Ectodermal cell (in vitro differentiated cells): ENCODE measurements around the gene EEF1AKMT2. TPM values are rescaled to one million over a fixed set of nuclear protein-coding genes. Genes with fewer than 3 reads are reported as not detected.
"Not testable (repeated sequence)": the region's sequence is repeated elsewhere in the genome, so short reads cannot be mapped to it uniquely, and the experiment has no call there.

Source experiments
- H3K27ac ChIP-seq: 2 replicates; pipeline ENCODE4 v1.7.0; 2013; ENCODE audit warnings: mild to moderate bottlenecking, low read depth, low read length; ENCODE audit not compliant: insufficient read depth, poor library complexity, severe bottlenecking
- H3K27me3 ChIP-seq: 2 replicates; pipeline ENCODE4 v1.7.0; 2013; ENCODE audit warnings: mild to moderate bottlenecking, low read length; ENCODE audit not compliant: insufficient read depth, control insufficient read depth, poor library complexity, severe bottlenecking
- H3K36me3 ChIP-seq: one replicate; pipeline ENCODE4 v1.7.0; 2013; ENCODE audit warnings: low read length; ENCODE audit not compliant: control insufficient read depth, insufficient read depth
- H3K4me1 ChIP-seq: one replicate; pipeline ENCODE4 v1.7.0; 2013; ENCODE audit warnings: low read length; ENCODE audit not compliant: control insufficient read depth, insufficient read depth
- H3K4me3 ChIP-seq: 2 replicates; pipeline ENCODE4 v1.7.0; 2013; ENCODE audit warnings: low read depth, low read length, control low read depth; ENCODE audit not compliant: insufficient read depth
- H3K9me3 ChIP-seq: 2 replicates; pipeline ENCODE4 v1.7.0; 2013; ENCODE audit warnings: mild to moderate bottlenecking, low read length, moderate library complexity; ENCODE audit not compliant: control insufficient read depth
- WGBS, 2 experiments: methylation state at CpG; one replicate each; pipeline ENCODE4 v1.1.7; 2013; ENCODE audit warnings: missing lambda C conversion rate in 2 of 2; 5-methylcytosine and 5-hydroxymethylcytosine counted together
- polyA plus RNA-seq, 4 experiments: library from polyadenylated mRNA; stranded (reverse); fragments of 50-300 nt; gene quantifications; one replicate each; pipeline ENCODE4 v1.2.3, GENCODE V29; 2013

EEF1AKMT2 gene
- polyA plus RNA-seq (2013, experiment 1 of 4): 37.8 TPM
- 38.4 TPM for polyA plus RNA-seq (2013, experiment 2 of 4)
- polyA plus RNA-seq (2013, experiment 3 of 4): 35.7 TPM
- polyA plus RNA-seq (2013, experiment 4 of 4): 37.7 TPM

DNA sequence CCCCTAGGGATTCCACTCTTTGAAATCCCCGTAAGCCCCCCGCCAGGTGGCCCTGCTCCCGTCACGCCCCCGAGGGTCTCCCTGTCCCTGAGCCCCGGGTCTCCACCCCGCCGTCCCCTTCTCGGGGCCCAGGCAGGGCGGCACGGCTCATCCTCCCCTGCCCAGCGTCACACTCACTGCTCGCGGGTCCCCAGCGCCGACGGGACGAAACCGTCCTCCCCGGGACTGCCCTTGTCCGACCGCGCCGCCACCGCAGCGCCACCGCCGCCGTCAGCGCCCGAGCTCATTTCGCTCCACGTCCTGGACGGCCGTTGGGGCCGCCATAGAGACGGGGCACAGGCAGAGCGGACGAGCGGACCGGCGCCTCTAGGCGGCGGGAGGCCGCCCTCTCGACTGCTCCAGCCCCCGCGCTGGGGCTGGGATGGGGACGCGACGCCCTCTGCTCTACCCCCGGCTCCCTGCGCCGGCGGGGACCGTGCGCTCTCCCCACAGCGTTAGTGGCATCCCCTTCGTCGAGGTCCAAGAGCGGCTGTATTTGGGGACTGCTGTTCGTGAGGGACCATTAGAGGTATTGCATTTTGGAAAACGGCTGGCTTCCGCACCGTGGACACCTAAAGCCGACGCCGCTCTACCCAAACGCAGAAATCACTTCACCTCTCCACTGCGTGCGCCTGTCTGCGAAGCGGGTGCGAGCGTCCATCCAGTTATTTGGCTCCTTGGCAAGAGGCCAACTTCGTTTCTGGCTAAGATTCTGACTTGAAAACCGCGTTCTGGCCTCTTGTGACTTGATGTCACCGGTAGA is at the start of gene EEF1AKMT2:
EEF1AKMT2 (minus strand) TSS at position 341 of the 802 bp plus-strand sequence; CDS start at position 287, 54 bp downstream.
- Histone ChIP-seq H3K4me1 (no peaks in the 10 kb centered on the region), H3K36me3 (peaks cover 13% of the 10 kb centered on the region), H3K27me3 (peaks cover 3% of the 10 kb centered on the region), H3K27ac (peak within 1 kb of the TSS; percentile 90), H3K9me3 (no peaks in the 10 kb centered on the region), H3K4me3 (peak within 1 kb of the TSS; percentile 94)
- 0 to 1% methylated on average over 79 of the region's 79 CpGs for WGBS, 2 experiments

DNA sequence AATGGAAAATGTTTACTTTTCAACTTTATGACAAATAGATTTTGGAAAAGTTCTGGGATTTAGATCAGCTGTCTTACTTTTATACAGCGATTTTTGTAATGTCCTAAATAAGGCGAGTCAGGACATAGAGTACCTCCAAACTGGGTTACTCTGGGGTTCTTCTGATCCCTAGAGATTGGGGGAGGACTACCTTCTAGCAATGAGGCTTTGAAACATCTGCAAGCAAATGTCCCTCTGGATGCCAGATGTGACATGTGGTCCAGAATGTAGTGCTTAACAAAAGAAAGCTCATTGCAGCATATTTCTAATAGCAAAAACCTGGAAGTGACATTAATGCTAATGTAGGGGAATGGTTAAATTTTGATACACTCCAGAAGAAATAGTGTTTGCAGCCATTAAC is 46.0 kb upstream of the EEF1AKMT2 start:
- H3K4me1 ChIP-seq: no peaks in the 10 kb centered on the region
- WGBS, 2 experiments: 95 to 97% methylated on average over 2 of the region's 2 CpGs
- no peaks in the 10 kb centered on the region for H3K9me3 ChIP-seq

DNA sequence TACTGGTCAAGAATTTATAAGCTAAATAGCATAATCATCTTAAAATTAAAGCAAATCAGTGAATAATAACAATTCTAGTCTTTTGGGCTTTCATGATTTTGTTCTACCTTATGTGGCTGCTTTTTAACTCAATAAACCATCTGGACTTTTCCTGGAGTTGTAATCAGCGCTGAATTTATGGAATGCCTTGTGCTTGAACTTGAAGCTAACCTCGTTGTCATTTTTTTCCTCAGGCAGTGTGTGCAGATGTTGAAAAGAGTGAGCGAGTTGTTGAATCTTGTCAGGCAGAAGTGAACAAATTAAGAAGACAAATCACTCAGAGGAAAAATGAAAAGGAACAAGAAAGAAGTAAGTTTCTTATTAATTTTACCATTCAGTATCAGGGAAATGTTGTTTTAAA is 39.4 kb upstream of the EEF1AKMT2 start:
- Histone ChIP-seq H3K4me3 (no peak overlapping the region), H3K27ac (no peak overlapping the region), H3K27me3 (no peaks in the 10 kb centered on the region), H3K9me3 (no peaks in the 10 kb centered on the region), H3K36me3 (peaks cover 56% of the 10 kb centered on the region), H3K4me1 (no peaks in the 10 kb centered on the region)
- WGBS, 2 experiments: 97 to 100% methylated on average over 3 of the region's 3 CpGs

More for the DNA sequence above, 46.0 kb upstream of the EEF1AKMT2 start:
- Histone ChIP-seq H3K27me3 (no peaks in the 10 kb centered on the region), H3K36me3 (peaks cover 14% of the 10 kb centered on the region), H3K27ac (no peak overlapping the region), H3K4me3 (no peak overlapping the region)

DNA sequence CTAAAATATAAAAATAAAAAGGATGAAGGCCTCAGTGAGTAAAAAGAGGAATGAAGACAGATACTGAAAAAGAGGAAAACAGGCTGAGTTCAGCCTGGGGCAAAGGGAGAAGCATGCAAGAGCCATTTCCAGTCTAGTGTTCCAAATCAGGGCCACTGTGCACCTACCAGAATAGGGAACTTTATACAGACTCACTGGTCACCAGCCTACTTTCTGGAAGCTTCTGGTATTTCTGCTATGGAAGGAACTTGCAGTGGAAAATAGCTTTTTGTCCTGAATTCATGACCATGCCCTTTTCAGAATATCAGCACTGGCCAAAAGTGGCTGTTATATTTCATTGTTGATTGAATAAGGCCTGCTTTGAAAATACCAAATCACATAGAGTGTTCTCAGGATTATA is 38.8 kb upstream of the EEF1AKMT2 start:
- Histone ChIP-seq H3K27me3 (no peaks in the 10 kb centered on the region), H3K4me3 (no peak overlapping the region), H3K27ac (no peak overlapping the region), H3K9me3 (no peaks in the 10 kb centered on the region), H3K36me3 (peaks cover 51% of the 10 kb centered on the region), H3K4me1 (no peaks in the 10 kb centered on the region)

DNA sequence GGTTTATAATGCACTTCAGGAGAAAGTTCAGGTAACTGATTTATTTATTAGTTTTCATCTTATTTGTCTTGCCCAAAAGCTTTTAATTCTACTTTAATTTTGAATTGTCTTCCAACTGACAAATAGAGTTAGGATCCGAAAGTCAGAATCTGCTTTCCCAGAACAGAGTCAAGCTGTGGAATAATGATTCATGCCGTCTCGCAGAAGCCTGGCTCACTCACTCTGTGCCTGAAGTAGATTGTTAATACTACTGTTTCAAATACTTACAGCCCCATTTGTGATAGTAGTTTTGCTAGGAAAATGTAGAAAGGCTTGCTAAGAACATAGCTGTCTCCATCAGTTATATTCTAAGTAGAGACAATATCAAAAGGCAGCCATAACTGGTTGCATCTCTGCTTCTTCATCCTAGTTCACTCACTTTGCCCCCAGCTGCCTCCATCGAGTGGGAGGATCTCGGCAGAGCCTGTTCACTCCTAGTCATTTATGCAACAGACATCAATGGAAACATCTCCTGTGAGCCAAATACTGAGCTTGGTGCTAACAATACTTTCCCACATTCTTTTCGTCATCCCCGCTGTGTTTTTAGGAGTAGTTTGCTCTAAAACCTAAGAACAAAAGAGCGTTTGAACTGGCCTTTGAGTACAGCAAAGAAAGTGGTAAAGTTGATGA is 37.9 kb upstream of the EEF1AKMT2 start:
- no peaks in the 10 kb centered on the region for H3K27me3 ChIP-seq
- H3K36me3 ChIP-seq: peaks cover 43% of the 10 kb centered on the region
- H3K9me3 ChIP-seq: no peaks in the 10 kb centered on the region
- H3K27ac ChIP-seq: no peak overlapping the region
- H3K4me3 ChIP-seq: no peak overlapping the region
- H3K4me1 ChIP-seq: no peaks in the 10 kb centered on the region
- WGBS, 2 experiments: 78 to 86% methylated on average over 8 of the region's 8 CpGs

DNA sequence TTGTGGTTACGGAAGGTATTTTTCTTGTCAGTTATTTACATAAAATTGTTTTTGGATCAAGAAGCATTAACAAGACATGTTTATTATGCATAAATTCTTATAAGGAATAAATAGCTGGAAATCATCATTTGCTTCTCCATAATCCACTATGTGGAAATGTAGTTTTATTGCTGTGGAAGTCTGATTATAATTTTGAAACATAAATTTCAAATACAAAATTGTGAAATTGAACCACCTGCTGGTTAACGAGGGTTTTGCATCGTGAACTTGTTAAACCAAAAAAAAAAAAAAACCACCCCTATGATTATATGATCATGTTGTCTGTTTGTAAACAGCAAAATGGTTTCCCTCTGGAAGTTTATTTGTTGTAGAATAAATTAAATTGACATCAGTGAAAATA is 35.8 kb upstream of the EEF1AKMT2 start:
- Histone ChIP-seq H3K27ac (no peak overlapping the region), H3K4me3 (no peak overlapping the region), H3K36me3 (peaks cover 42% of the 10 kb centered on the region), H3K27me3 (no peaks in the 10 kb centered on the region), H3K4me1 (no peaks in the 10 kb centered on the region), H3K9me3 (no peaks in the 10 kb centered on the region)
- WGBS, 2 experiments: no CpG with 5 or more reads among the region's 3 CpGs

DNA sequence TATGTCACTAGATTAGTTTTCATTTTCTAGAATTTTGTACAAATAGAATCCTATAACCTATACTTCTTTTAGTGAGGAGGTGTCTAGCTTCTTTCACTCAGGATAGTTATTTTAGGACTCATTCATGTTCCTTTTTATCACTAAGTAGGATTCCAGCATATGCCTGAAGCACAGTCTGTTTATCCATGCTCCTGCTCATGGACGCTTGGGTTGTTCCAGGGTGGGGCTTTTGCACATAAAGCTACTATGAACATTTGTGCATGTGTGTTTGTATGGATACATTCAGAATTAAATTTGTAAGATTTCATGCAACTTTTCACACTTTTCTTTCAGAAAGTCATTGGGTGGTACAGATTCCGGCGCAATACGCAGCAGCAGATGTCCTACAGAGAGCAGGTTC is 34.6 kb upstream of the EEF1AKMT2 start:
- Histone ChIP-seq H3K4me1 (no peaks in the 10 kb centered on the region), H3K27me3 (no peaks in the 10 kb centered on the region), H3K27ac (no peak overlapping the region), H3K36me3 (peaks cover 41% of the 10 kb centered on the region), H3K4me3 (no peak overlapping the region), H3K9me3 (no peaks in the 10 kb centered on the region)
- 95 to 99% methylated on average over 4 of the region's 4 CpGs for WGBS, 2 experiments

DNA sequence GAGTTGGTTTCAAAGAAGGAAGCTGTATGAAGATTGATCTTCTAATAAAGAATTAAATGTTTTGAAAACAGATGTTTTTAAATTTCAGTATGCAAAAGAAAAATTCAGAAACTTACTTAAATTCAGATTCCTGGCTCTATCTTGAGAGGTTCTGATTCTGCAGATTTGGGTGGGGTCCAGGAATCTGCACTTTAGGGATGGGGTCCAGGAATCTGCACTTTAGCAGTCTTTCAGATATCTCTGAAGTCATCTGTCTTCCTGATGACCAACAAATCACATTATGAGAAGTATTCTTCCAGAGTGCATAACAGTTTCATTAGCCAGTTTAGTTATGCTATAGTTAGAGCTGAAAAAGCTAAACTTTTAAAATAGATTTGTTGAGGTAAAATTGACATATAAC is 34.0 kb upstream of the EEF1AKMT2 start:
- Histone ChIP-seq H3K4me3 (no peak overlapping the region), H3K27ac (no peak overlapping the region), H3K9me3 (no peaks in the 10 kb centered on the region), H3K27me3 (no peaks in the 10 kb centered on the region), H3K36me3 (peaks cover 39% of the 10 kb centered on the region), H3K4me1 (no peaks in the 10 kb centered on the region)

DNA sequence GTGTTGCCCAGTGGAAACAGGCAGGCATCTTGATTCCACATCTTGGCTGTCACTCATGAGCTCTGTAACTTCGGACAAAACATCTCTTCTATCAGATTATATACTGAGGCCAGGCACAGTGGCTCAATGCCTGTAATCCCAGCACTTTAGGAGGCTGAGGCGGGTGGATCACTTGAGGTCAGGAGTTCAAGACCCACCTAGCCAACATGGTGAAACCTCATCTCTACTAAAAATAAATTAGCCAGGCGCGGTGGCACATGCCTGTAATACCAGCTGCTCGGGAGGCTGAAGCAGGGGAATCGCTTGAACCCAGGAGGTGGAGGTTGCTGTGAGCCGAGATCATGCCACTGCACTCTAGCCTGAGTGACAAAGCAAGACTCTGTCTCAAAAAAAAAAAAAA is 33.2 kb upstream of the EEF1AKMT2 start:
- H3K4me1 ChIP-seq, H3K27me3 ChIP-seq, H3K4me3 ChIP-seq, H3K9me3 ChIP-seq, H3K27ac ChIP-seq: not testable (repeated sequence)
- H3K36me3 ChIP-seq: peaks cover 33% of the 10 kb centered on the region
- 92 to 95% methylated on average over 6 to 7 of the region's 7 CpGs for WGBS, 2 experiments

DNA sequence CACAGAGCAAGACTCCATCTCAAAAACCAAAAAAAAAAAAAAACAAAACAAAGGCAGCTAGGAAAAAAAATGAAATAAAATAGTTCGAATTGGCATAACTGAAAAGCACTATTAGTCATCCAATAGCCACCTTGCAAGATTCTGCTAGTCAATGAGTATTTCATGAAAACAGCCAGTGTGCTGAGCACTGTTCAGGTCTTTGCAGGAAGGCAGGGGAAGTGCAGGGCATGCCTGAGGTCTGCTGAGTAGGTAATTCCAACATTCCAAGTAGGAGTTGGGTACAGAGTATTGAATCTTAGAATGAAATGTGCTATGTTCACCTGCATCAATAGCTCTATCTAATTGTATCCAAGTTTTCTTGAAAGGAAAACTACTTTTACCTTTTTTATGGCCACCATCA is 32.8 kb upstream of the EEF1AKMT2 start:
- no peaks in the 10 kb centered on the region for H3K9me3 ChIP-seq
- H3K27me3 ChIP-seq: no peaks in the 10 kb centered on the region
- WGBS, 2 experiments: 63 to 90% methylated on average over 1 of the region's 1 CpG
- no peak overlapping the region for H3K27ac ChIP-seq
- no peak overlapping the region for H3K4me3 ChIP-seq
- H3K36me3 ChIP-seq: peaks cover 28% of the 10 kb centered on the region
- no peaks in the 10 kb centered on the region for H3K4me1 ChIP-seq
